Lung (tissue), 12 donors: ENCODE measurements around the gene NUP210. TPM values are rescaled to one million over a fixed set of nuclear protein-coding genes. Genes with fewer than 3 reads are reported as not detected.

Experiments
- ATAC-seq: fragments of 200-7000 bp; cut with Tn5 transposase; one replicate; pipeline ENCODE4 v1.9.1; 2020; ENCODE audit warnings: moderate number of reproducible peaks; ENCODE audit not compliant: insufficient read depth, low FRiP score
- DNase-seq, 3 donors: peaks; one replicate each; pipeline ENCODE4 v3.0.0-alpha.2; 2013 to 2017
- H3K27ac ChIP-seq, 2 donors: one replicate each; pipeline ENCODE4 v1.5.1; 2013; ENCODE audit warnings: mild to moderate bottlenecking in 2 of 2, moderate library complexity in 2 of 2, control low read depth in 1 of 2, inconsistent platforms in 1 of 2, low read depth in 1 of 2, low read length in 1 of 2
- H3K27me3 ChIP-seq, 3 donors: one replicate each; pipeline ENCODE4 v1.5.1; 2013; ENCODE audit warnings: low read length in 2 of 3; ENCODE audit not compliant: control insufficient read depth in 3 of 3, insufficient read depth in 3 of 3
- H3K36me3 ChIP-seq, 4 donors: one replicate each; pipeline ENCODE4 v1.5.1; 2013; ENCODE audit warnings: low read length in 4 of 4, mild to moderate bottlenecking in 1 of 4, moderate library complexity in 1 of 4; ENCODE audit not compliant: control insufficient read depth in 4 of 4, insufficient read depth in 4 of 4
- H3K4me1 ChIP-seq, 5 donors: one replicate each; pipeline ENCODE4 v1.5.1; 2013; ENCODE audit warnings: low read length in 5 of 5, mild to moderate bottlenecking in 2 of 5, moderate library complexity in 1 of 5; ENCODE audit not compliant: control insufficient read depth in 5 of 5, insufficient read depth in 5 of 5
- H3K4me3 ChIP-seq: one replicate; pipeline ENCODE4 v1.5.1; 2013; ENCODE audit warnings: mild to moderate bottlenecking, control low read depth, moderate library complexity
- H3K9ac ChIP-seq, 2 donors: one replicate each; pipeline ENCODE4 v1.5.1; 2013; ENCODE audit warnings: low read length in 2 of 2, control low read depth in 1 of 2; ENCODE audit not compliant: insufficient read depth in 1 of 2
- H3K9me3 ChIP-seq, 4 donors: one replicate each; pipeline ENCODE4 v1.5.1; 2013; ENCODE audit warnings: low read length in 3 of 4, mild to moderate bottlenecking in 1 of 4, moderate library complexity in 1 of 4; ENCODE audit not compliant: control insufficient read depth in 4 of 4, insufficient read depth in 3 of 4
- CTCF ChIP-seq: IDR thresholded peaks from 2 replicates; pipeline ENCODE4 v1.5.1; 2012; ENCODE audit warnings: mild to moderate bottlenecking; ENCODE audit errors: control extremely low read depth, extremely low read depth
- WGBS, 2 donors: extraction: QIAGEN DNeasy Blood & Tissue Kit; methylation state at CpG; one replicate each; pipeline ENCODE4 v1.1.7; 2013; 5-methylcytosine and 5-hydroxymethylcytosine counted together
- polyA plus RNA-seq, 2 donors: library from polyadenylated mRNA; stranded (reverse); fragments of 200-250 nt; gene quantifications; one replicate each; pipeline ENCODE4 v1.2.1, GENCODE V29; 2013
- total RNA-seq, 2 donors: library from RNA; depleted of rRNA in 1 of 2; stranded (reverse); fragments of >200 nt in 1 of 2; gene quantifications; one replicate each; pipeline ENCODE4 v1.2.1, GENCODE V29; 2014 to 2021
- donor health status: control.
- donor health status: control.
- donor health status: Bipolar disorder and iron deficiency.
- donor health status: healthy.
- donor health status: DM: yes; HTN: yes; CAD: no.

Gene NUP210
- total and polyA plus RNA-seq, 4 donors = 5.4 to 20.4 (median 10.5) TPM

- 96 to 97% methylated on average over 22 of the region's 22 CpGs for WGBS, 2 donors
- DNase-seq (no peak), ATAC-seq (no peak)
- Histone ChIP-seq H3K27ac (no peak overlapping the region), H3K9me3 (peaks cover 0 to 2% (median 0%) of the 10 kb centered on the region in 4 donors), H3K4me3 (no peak overlapping the region), H3K9ac (no peak overlapping the region), H3K27me3 (no peaks in the 10 kb centered on the region), H3K36me3 (peaks cover 0 to 30% (median 0%) of the 10 kb centered on the region in 4 donors), H3K4me1 (no peaks in the 10 kb centered on the region)
- TF ChIP-seq CTCF = no peak
Measured at GRCh38 chr3:13319564-13320220, 100.4 kb downstream of the NUP210 start.

- H3K36me3 ChIP-seq = peaks cover 0 to 30% (median 0%) of the 10 kb centered on the region in 4 donors
- H3K9me3 ChIP-seq = peaks cover 0 to 2% (median 0%) of the 10 kb centered on the region in 4 donors
- 96 to 99% methylated on average over 14 of the region's 14 CpGs for WGBS, 2 donors
- ATAC-seq (no peak), DNase-seq (no peak)
- no peak overlapping the region for H3K27ac ChIP-seq
- no peak for TF ChIP-seq CTCF
- no peaks in the 10 kb centered on the region for H3K27me3 ChIP-seq
- H3K9ac ChIP-seq = no peak overlapping the region
- no peak overlapping the region for H3K4me3 ChIP-seq
- no peaks in the 10 kb centered on the region for H3K4me1 ChIP-seq
Measured at GRCh38 chr3:13318626-13319470, 101.3 kb downstream of the NUP210 start.

- no peak for TF ChIP-seq CTCF
- Histone ChIP-seq H3K27ac (no peak overlapping the region), H3K27me3 (no peaks in the 10 kb centered on the region), H3K4me1 (no peaks in the 10 kb centered on the region), H3K9me3 (peaks cover 0 to 2% (median 0%) of the 10 kb centered on the region in 4 donors), H3K9ac (no peak overlapping the region), H3K36me3 (peaks cover 0 to 28% (median 0%) of the 10 kb centered on the region in 4 donors), H3K4me3 (no peak overlapping the region)
- ATAC-seq (no peak), DNase-seq (no peak)
- 94 to 95% methylated on average over 28 to 29 of the region's 29 CpGs for WGBS, 2 donors
Measured at GRCh38 chr3:13317596-13318320, 102.4 kb downstream of the NUP210 start.
